ENCODE results near the gene DIP2A.

- TF ChIP-seq POLR2AphosphoS5 (IDR thresholded peaks at IDR 0.05; ENCODE audit: borderline replicate concordance, low read depth, low read length): no peak
- no peak for TF ChIP-seq EZH2 (IDR thresholded peaks at IDR 0.05)
Observed at GRCh38 chr21:46428987-46429710, 29.5 kb upstream of the DIP2A start.
